ENCODE data around the gene SIGLEC1.

Gene SIGLEC1

DNA sequence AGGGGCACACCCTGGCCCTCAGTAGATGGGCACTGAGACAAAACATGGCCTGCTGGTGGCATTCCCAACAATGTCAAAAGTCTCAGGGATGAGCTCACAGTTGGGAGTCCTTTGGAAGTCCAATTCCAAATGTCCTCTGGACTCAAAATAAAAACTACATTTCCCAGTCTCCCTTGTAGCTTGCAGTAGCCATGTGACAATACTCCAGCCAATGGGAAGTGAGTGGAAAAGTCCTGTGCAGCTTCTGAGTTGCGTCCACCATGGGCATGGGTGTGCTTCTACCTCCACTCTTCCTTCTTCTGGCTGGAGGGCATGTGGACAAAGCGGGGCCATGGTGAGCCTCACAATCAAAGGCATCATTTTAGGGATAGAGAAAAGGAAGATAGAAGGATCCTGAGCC lies 24.7 kb downstream of the SIGLEC1 start:
- TF ChIP-seq ZNF8 (CRISPR knock-in tag; IDR thresholded peaks at IDR 0.05), result no peak
- TF ChIP-seq, protein P1, sequence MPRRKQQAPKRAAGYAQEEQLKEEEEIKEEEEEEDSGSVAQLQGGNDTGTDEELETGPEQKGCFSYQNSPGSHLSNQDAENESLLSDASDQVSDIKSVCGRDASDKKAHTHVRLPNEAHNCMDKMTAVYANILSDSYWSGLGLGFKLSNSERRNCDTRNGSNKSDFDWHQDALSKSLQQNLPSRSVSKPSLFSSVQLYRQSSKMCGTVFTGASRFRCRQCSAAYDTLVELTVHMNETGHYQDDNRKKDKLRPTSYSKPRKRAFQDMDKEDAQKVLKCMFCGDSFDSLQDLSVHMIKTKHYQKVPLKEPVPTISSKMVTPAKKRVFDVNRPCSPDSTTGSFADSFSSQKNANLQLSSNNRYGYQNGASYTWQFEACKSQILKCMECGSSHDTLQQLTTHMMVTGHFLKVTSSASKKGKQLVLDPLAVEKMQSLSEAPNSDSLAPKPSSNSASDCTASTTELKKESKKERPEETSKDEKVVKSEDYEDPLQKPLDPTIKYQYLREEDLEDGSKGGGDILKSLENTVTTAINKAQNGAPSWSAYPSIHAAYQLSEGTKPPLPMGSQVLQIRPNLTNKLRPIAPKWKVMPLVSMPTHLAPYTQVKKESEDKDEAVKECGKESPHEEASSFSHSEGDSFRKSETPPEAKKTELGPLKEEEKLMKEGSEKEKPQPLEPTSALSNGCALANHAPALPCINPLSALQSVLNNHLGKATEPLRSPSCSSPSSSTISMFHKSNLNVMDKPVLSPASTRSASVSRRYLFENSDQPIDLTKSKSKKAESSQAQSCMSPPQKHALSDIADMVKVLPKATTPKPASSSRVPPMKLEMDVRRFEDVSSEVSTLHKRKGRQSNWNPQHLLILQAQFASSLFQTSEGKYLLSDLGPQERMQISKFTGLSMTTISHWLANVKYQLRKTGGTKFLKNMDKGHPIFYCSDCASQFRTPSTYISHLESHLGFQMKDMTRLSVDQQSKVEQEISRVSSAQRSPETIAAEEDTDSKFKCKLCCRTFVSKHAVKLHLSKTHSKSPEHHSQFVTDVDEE (CRISPR knock-in tag; IDR thresholded peaks at IDR 0.05), result no peak
- no peak for TF ChIP-seq ARNTL (CRISPR knock-in tag; IDR thresholded peaks at IDR 0.05; ENCODE audit: borderline replicate concordance, low read depth)
- no peak for TF ChIP-seq TCF4 (CRISPR knock-in tag; IDR thresholded peaks at IDR 0.05; ENCODE audit: borderline replicate concordance)
- no peak for TF ChIP-seq BACH2 (CRISPR knock-in tag; IDR thresholded peaks at IDR 0.05; ENCODE audit: borderline replicate concordance)
- no peak for TF ChIP-seq ZNF70 (CRISPR knock-in tag; IDR thresholded peaks at IDR 0.05)
- TF ChIP-seq ZFP3 (CRISPR knock-in tag; IDR thresholded peaks at IDR 0.05), result no peak
- no peak for TF ChIP-seq CSDC2 (CRISPR knock-in tag; IDR thresholded peaks at IDR 0.05)
- no peak for TF ChIP-seq OSR1 (CRISPR knock-in tag; IDR thresholded peaks at IDR 0.05)
- no peak for TF ChIP-seq SNAI2 (CRISPR knock-in tag; IDR thresholded peaks at IDR 0.05)
- TF ChIP-seq ISL1 (CRISPR knock-in tag; IDR thresholded peaks at IDR 0.05), result no peak
- peak; percentile 83 for ATAC-seq

DNA sequence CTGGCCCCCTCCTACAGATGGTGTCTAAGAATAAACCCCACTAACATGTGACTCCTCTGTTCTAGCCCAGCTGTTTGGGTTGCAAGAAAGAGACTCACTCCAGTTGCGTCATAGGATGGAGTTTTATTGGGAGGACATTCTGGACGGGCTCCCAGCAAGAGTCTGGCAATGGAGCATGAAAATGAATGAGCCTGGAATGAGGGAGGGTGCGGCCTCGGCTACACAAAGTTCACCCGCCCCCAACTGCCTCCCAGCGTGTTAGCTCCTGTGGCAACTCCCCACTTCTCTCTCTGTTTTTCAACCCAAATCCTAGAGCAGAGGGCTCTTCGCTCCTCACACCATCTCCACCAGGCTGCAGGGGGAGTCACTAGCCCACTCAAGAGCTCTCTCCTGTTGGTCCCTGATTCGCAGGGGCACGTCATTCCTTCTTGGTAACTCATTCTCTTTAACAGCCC lies 25.5 kb downstream of the SIGLEC1 start:
- TF ChIP-seq CSDC2 (CRISPR knock-in tag; IDR thresholded peaks at IDR 0.05) (no peak), RARB (CRISPR knock-in tag; IDR thresholded peaks at IDR 0.05) (no peak), ESRRG (CRISPR knock-in tag; IDR thresholded peaks at IDR 0.05) (no peak), ISL1 (CRISPR knock-in tag; IDR thresholded peaks at IDR 0.05) (no peak), GLIS3 (CRISPR knock-in tag; IDR thresholded peaks at IDR 0.05) (no peak)
- TF ChIP-seq, protein P2, sequence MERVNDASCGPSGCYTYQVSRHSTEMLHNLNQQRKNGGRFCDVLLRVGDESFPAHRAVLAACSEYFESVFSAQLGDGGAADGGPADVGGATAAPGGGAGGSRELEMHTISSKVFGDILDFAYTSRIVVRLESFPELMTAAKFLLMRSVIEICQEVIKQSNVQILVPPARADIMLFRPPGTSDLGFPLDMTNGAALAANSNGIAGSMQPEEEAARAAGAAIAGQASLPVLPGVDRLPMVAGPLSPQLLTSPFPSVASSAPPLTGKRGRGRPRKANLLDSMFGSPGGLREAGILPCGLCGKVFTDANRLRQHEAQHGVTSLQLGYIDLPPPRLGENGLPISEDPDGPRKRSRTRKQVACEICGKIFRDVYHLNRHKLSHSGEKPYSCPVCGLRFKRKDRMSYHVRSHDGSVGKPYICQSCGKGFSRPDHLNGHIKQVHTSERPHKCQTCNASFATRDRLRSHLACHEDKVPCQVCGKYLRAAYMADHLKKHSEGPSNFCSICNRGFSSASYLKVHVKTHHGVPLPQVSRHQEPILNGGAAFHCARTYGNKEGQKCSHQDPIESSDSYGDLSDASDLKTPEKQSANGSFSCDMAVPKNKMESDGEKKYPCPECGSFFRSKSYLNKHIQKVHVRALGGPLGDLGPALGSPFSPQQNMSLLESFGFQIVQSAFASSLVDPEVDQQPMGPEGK (CRISPR knock-in tag; IDR thresholded peaks at IDR 0.05; ENCODE audit: borderline replicate concordance), result no peak
- TF ChIP-seq, protein P1 (CRISPR knock-in tag; IDR thresholded peaks at IDR 0.05), result no peak
- peak; percentile 10; the same call in 2 of the 3 replicates for ATAC-seq

DNA sequence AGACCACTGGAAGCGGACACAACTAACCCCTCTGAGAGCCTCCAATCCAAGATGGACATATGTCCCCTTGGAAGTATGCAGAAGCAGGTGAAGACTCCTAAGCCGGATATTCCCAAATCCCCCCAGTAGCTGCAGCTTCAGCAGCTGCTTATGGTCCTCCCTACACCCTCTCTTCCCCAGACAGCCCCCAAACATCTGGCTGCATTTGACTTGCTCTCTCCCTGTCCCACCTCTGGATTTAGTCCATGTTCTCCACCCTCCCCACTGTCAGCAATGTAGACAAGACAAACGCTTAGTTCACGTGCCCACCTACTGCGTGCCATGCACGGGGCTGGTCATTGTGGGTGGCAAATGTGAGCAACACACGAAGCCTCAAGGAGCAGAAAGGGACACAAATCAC lies 26.0 kb downstream of the SIGLEC1 start:
- ATAC-seq, result no peak
- TF ChIP-seq, protein P1 (CRISPR knock-in tag; IDR thresholded peaks at IDR 0.05), result no peak

DNA sequence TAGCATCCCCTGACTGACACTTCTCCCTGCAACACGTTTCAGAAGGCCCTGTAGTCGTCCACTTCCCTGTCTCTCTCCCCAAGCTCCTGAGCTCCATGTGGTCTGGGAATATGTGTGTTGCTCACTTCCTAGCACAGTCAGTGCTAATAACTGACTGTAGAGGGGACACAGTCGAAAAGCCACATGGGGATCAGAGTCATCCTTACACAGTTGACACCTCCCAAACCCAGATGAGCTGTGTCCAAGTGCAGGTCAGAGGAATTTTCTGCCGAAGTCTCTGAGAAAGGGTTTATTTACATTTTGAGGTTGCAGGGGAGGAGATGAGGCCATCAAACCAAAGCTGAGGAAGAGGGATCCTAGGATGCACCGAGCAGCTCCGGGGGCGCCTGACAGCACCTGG lies 27.1 kb downstream of the SIGLEC1 start:
- no peak for ATAC-seq
- no peak for TF ChIP-seq ZNF70 (CRISPR knock-in tag; IDR thresholded peaks at IDR 0.05)
- no peak for TF ChIP-seq ISL1 (CRISPR knock-in tag; IDR thresholded peaks at IDR 0.05)
- TF ChIP-seq RARB (CRISPR knock-in tag; IDR thresholded peaks at IDR 0.05), result no peak
- TF ChIP-seq ZFP3 (CRISPR knock-in tag; IDR thresholded peaks at IDR 0.05), result no peak
- TF ChIP-seq BACH2 (CRISPR knock-in tag; IDR thresholded peaks at IDR 0.05; ENCODE audit: borderline replicate concordance), result no peak
- TF ChIP-seq, protein P3, sequence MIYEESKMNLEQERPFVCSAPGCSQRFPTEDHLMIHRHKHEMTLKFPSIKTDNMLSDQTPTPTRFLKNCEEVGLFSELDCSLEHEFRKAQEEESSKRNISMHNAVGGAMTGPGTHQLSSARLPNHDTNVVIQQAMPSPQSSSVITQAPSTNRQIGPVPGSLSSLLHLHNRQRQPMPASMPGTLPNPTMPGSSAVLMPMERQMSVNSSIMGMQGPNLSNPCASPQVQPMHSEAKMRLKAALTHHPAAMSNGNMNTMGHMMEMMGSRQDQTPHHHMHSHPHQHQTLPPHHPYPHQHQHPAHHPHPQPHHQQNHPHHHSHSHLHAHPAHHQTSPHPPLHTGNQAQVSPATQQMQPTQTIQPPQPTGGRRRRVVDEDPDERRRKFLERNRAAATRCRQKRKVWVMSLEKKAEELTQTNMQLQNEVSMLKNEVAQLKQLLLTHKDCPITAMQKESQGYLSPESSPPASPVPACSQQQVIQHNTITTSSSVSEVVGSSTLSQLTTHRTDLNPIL (CRISPR knock-in tag; IDR thresholded peaks at IDR 0.05; ENCODE audit: low read depth), result no peak
- TF ChIP-seq ARNTL (CRISPR knock-in tag; IDR thresholded peaks at IDR 0.05; ENCODE audit: borderline replicate concordance, low read depth), result no peak
- TF ChIP-seq, protein P4, sequence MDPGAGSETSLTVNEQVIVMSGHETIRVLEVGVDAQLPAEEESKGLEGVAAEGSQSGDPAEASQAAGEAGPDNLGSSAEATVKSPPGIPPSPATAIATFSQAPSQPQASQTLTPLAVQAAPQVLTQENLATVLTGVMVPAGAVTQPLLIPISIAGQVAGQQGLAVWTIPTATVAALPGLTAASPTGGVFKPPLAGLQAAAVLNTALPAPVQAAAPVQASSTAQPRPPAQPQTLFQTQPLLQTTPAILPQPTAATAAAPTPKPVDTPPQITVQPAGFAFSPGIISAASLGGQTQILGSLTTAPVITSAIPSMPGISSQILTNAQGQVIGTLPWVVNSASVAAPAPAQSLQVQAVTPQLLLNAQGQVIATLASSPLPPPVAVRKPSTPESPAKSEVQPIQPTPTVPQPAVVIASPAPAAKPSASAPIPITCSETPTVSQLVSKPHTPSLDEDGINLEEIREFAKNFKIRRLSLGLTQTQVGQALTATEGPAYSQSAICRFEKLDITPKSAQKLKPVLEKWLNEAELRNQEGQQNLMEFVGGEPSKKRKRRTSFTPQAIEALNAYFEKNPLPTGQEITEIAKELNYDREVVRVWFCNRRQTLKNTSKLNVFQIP (CRISPR knock-in tag; IDR thresholded peaks at IDR 0.05; ENCODE audit: borderline replicate concordance, low read depth), result no peak
- TF ChIP-seq SNAI2 (CRISPR knock-in tag; IDR thresholded peaks at IDR 0.05), result no peak
- no peak for TF ChIP-seq ZFP30 (CRISPR knock-in tag; IDR thresholded peaks at IDR 0.05)
- TF ChIP-seq CSDC2 (CRISPR knock-in tag; IDR thresholded peaks at IDR 0.05), result no peak
- TF ChIP-seq, protein P1 (CRISPR knock-in tag; IDR thresholded peaks at IDR 0.05), result no peak

Data from SK-N-SH treated with all-trans-retinoic acid at 6 μM for 48 hours (cell line).